ENCODE results near the gene RAD21L1.

DNA sequence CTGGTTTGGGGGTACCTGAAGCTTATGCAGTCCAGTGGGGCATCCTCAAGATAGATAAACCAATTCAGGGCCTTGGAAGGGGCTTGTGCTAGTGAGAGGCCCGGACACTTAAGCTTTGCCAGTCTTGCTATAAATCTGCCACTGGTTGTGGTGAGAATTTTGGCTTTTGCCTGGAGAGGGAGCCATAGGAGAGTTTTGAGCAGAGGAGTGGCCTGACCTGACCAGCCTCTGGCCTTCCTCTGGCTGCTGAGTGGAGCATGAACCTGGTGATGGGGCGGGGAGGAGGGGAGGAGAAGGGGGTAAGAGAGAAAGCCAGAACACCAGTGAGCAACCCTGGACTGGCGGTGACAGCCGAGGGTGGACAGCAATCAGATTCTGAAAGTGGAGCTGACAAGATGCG, 48.2 kb upstream of the RAD21L1 start:
- TF ChIP-seq CTBP1 (IDR thresholded peaks at IDR 0.05; ENCODE audit: borderline replicate concordance): no peak
- TF ChIP-seq, protein P1, sequence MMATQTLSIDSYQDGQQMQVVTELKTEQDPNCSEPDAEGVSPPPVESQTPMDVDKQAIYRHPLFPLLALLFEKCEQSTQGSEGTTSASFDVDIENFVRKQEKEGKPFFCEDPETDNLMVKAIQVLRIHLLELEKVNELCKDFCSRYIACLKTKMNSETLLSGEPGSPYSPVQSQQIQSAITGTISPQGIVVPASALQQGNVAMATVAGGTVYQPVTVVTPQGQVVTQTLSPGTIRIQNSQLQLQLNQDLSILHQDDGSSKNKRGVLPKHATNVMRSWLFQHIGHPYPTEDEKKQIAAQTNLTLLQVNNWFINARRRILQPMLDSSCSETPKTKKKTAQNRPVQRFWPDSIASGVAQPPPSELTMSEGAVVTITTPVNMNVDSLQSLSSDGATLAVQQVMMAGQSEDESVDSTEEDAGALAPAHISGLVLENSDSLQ (IDR thresholded peaks at IDR 0.05): peak; percentile 51
- no peak for TF ChIP-seq BHLHE40 (IDR thresholded peaks at IDR 0.05; ENCODE audit: borderline replicate concordance)
- no peak for TF ChIP-seq SP1 (IDR thresholded peaks at IDR 0.05)
- TF ChIP-seq FOXM1 (IDR thresholded peaks at IDR 0.05; ENCODE audit: borderline replicate concordance): no peak
- TF ChIP-seq ARNT (IDR thresholded peaks at IDR 0.05): no peak
- TF ChIP-seq SUZ12 (IDR thresholded peaks at IDR 0.05): no peak
- TF ChIP-seq L3MBTL2 (conservative IDR thresholded peaks at IDR 0.05): no peak
- TF ChIP-seq NFRKB (IDR thresholded peaks at IDR 0.05): no peak
- no peak for TF ChIP-seq FOXK2 (IDR thresholded peaks at IDR 0.05)
- no peak for TF ChIP-seq ZNF384 (IDR thresholded peaks at IDR 0.05)
- TF ChIP-seq FOXA1 (IDR thresholded peaks at IDR 0.05): no peak
